GM12872 (cell line): ENCODE data around the gene OR6S1.

Source experiments
- TF ChIP-seq, protein P1 (sequence below): IDR thresholded peaks from 3 replicates; pipeline ENCODE4 v1.5.1; 2011; ENCODE audit warnings: low read depth, mild to moderate bottlenecking, low read length, moderate library complexity; ENCODE audit not compliant: insufficient read depth

Gene OR6S1

GRCh38 chr14:20631023-20631879 lies 10.2 kb downstream of the OR6S1 start:
- TF ChIP-seq, protein P1, sequence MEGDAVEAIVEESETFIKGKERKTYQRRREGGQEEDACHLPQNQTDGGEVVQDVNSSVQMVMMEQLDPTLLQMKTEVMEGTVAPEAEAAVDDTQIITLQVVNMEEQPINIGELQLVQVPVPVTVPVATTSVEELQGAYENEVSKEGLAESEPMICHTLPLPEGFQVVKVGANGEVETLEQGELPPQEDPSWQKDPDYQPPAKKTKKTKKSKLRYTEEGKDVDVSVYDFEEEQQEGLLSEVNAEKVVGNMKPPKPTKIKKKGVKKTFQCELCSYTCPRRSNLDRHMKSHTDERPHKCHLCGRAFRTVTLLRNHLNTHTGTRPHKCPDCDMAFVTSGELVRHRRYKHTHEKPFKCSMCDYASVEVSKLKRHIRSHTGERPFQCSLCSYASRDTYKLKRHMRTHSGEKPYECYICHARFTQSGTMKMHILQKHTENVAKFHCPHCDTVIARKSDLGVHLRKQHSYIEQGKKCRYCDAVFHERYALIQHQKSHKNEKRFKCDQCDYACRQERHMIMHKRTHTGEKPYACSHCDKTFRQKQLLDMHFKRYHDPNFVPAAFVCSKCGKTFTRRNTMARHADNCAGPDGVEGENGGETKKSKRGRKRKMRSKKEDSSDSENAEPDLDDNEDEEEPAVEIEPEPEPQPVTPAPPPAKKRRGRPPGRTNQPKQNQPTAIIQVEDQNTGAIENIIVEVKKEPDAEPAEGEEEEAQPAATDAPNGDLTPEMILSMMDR, result no peak

DNA sequence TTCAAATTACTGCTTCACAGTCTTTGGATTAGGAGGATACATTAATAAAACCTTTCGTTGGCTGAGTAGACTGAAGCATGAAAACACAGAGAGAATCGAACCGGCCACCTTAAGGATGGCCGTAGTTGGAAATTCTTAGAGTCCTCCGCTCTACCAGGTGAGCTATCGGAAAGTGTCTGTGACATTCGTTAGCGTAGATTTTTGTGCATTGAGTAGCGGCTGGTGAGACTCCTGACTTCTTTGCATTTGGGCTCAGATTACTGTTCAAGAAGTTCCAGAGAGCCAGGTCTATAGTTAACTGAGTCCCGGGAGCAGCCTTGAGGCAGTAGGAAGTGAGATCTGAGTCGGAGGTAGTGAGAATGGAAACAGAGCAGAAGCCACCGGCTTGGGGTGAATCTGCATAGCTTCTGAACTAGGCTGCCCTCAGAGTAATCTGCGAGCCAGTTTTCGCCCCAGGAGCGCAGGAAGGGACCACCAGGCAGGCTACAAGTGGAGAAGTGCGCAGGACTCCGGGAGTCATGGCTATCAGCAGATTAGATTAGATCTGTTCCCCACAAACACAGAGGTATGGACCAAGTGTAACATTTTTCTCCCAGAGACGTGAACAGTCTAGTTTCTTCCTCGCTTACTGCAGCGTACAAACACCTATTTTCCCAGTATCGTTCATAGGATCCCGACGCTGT lies 11.0 kb downstream of the OR6S1 start:
- TF ChIP-seq, protein P1, result no peak

- TF ChIP-seq, protein P1, result no peak
Observed at GRCh38 chr14:20628063-20628854, 13.2 kb downstream of the OR6S1 start.

GRCh38 chr14:20627346-20628027 lies 14.0 kb downstream of the OR6S1 start:
- TF ChIP-seq, protein P1, result no peak

DNA sequence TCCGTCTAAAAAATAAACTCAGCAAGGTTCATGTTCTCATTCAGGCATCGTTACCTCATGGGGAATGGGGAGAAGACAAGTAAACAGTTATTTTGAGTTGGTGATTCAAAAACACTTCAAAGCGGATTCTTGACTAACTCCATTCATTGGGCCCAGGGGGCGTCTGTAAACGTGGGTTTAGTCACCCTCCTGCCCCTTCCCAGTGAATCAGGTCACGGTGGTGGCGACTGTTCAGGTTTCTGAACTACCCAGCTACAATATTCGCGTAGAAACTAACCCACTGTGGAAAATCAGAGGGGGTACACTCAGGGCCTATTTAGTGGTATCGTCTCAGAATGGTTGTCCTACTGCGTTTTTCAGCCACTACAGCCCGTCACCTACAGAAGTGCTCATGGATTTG lies 15.2 kb downstream of the OR6S1 start:
- TF ChIP-seq, protein P1, result no peak

GRCh38 chr14:20624495-20625070 lies 16.9 kb downstream of the OR6S1 start:
- TF ChIP-seq, protein P1, result no peak

- TF ChIP-seq, protein P1, result no peak
Observed at GRCh38 chr14:20623798-20624197, 17.7 kb downstream of the OR6S1 start.
